ENCODE measurements around the gene PEG3.

PEG3 gene

GRCh38 chr19:56838909-56839651 lies 1.4 kb downstream of the PEG3 start:
- no peak for DNase-seq

GRCh38 chr19:56838024-56838908 lies 2.3 kb downstream of the PEG3 start:
- no peak for DNase-seq

- DNase-seq: no peak
Measured at GRCh38 chr19:56837492-56838023, 3.0 kb downstream of the PEG3 start.

- no peak for DNase-seq
Measured at GRCh38 chr19:56837004-56837403, 3.5 kb downstream of the PEG3 start.

- no peak for DNase-seq
Measured at GRCh38 chr19:56836059-56836458, 4.5 kb downstream of the PEG3 start.

GRCh38 chr19:56835401-56835800 lies 5.1 kb downstream of the PEG3 start:
- no peak for DNase-seq

GRCh38 chr19:56834564-56835375 lies 5.8 kb downstream of the PEG3 start:
- no peak for DNase-seq

- no peak for DNase-seq
Measured at GRCh38 chr19:56832352-56832928, 8.1 kb downstream of the PEG3 start.

GRCh38 chr19:56831255-56831654 lies 9.3 kb downstream of the PEG3 start:
- DNase-seq: no peak

- DNase-seq: no peak
Measured at GRCh38 chr19:56829596-56829995, 10.9 kb downstream of the PEG3 start.

- no peak for DNase-seq
Measured at GRCh38 chr19:56827708-56828107, 12.8 kb downstream of the PEG3 start.

GRCh38 chr19:56823956-56824355 lies 16.6 kb downstream of the PEG3 start:
- no peak for DNase-seq

GRCh38 chr19:56823417-56823816 lies 17.1 kb downstream of the PEG3 start:
- no peak for DNase-seq

- no peak for DNase-seq
Measured at GRCh38 chr19:56822755-56823154, 17.8 kb downstream of the PEG3 start.

GRCh38 chr19:56821675-56822074 lies 18.9 kb downstream of the PEG3 start:
- DNase-seq: no peak

GRCh38 chr19:56821209-56821608 lies 19.3 kb downstream of the PEG3 start:
- DNase-seq: no peak

- no peak for DNase-seq
Measured at GRCh38 chr19:56819166-56819565, 21.4 kb downstream of the PEG3 start.

- no peak for DNase-seq
Measured at GRCh38 chr19:56814656-56815055, 25.9 kb downstream of the PEG3 start.

- no peak for DNase-seq
Measured at GRCh38 chr19:56813531-56813930, 27.0 kb downstream of the PEG3 start.

- no peak for DNase-seq
Measured at GRCh38 chr19:56811480-56811879, 29.0 kb downstream of the PEG3 start.

- no peak for DNase-seq
Measured at GRCh38 chr19:56810260-56810659, 30.3 kb downstream of the PEG3 start.

GRCh38 chr19:56808717-56809392 lies 31.7 kb downstream of the PEG3 start:
- DNase-seq: no peak

Measured in activated CD8-positive, alpha-beta memory T cell treated with anti-CD3 and anti-CD28 coated beads for 24 hours (primary cell).